Daoy (cell line): Measurements from ENCODE around the gene DCLRE1B. TPM values are rescaled to one million over a fixed set of nuclear protein-coding genes. Genes with fewer than 3 reads are reported as not detected.

Source experiments
- DNase-seq: peaks from one replicate; pipeline ENCODE4 v3.0.0-alpha.2; 2015; ENCODE audit warnings: low read depth
- total RNA-seq: library from RNA; depleted of rRNA; stranded (reverse); fragments of >200 nt; shearing (Covaris generic); gene quantifications from 2 replicates; pipeline ENCODE4 v1.2.3, GENCODE V29; 2014; rRNA removed

Gene DCLRE1B
- total RNA-seq, result 15.3 and 19.5 TPM in 2 replicates

DNA sequence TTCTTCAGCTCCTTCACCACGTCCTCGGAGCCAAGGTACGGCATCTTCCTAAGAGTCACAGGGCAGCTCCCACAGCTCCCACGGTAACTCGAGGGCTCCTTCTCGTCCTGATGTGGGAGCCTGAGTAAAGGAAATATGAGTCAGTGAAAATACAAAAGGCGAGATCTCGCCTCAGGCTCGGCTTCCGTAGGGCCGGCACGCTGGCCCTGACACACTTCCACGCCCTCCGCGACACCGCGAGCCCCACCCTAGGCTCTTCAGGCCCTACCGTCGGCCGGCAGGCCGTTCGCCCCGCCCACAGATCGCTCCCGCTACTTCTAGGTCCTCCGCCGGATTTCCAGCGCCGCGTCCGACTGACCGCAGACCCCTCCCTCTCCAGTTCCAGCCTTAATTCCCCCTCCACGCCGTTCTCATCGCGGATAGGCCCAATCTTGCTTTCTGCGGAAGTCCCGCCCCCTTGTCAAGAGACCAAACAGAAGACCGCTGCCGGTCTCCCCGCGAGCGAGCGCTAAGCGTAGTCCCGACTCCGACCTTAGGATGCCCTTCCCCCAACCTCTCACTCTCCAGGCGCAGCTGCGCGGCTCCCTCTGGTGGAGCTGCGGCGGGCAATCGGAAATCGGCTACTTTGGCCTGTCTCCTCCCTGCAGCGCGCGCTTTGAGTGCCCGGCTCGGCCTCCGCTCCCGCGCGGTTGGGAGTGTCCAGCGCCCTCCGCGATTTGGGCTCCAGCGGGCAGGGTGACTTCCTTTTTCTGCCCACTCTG is at the start of gene DCLRE1B, which contains the start of gene AP4B1:
DCLRE1B (plus strand) TSS at position 653 of the 761 bp plus-strand sequence. CDS start 261 bp downstream, outside the sequence.
AP4B1 (minus strand) TSS at position 126 of the 761 bp plus-strand sequence; CDS start at position 44, 82 bp downstream.
- DNase-seq, result peak; percentile 100

DNA sequence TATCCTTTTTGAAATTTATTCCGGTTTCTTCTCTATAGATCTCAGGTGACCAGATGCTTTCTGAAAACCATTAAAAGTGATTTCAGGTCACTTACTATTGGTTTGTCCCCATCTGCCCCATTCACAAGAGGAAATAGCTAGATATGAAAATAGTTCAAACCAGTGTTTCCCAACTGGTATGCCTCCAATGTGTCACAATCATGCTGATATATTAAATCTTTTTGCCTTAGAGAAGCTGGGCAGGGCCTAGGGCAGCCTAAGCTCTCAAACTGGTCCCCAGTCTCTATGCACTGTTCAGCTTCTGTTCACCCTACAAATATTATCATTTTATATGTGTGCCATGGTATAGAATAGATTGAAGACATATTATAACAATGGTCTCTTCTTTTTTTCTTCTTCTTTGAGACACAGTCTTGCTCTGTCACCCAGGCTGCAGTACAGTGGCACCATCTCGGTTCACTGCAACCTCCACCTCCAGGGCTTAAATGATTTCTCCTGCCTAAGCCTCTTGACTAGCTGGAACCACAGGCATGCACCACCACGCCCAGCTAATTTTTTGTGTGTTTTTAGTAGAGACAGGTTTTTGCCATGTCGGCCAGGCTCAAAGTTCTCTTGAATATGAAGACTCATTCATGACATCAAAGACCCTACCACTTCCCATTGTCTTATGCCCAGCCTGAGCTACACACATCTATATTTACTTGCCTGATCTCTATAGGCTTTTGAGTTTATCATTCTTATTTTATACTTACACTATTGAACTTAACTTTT is 49.3 kb upstream of the DCLRE1B start:
- DNase-seq, result no peak

DNA sequence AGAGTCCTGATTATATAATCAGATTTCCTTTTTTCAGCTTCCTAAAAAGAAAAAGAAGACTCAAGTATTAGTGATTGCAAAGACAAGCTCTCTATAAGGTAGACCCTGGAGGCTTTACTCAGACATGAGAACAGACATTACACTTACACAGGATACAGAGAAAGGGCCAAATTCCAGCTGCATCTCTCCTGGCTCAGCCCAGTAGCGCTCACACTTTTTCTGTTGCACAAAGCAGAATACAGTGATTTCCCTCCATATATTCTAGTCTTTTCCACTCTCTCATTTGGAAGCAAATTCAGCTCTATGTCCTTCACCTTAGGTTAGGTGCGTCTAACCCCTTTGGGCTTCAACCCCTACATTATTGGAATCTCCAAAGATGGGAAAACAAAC is 48.7 kb upstream of the DCLRE1B start:
- DNase-seq, result no peak

DNA sequence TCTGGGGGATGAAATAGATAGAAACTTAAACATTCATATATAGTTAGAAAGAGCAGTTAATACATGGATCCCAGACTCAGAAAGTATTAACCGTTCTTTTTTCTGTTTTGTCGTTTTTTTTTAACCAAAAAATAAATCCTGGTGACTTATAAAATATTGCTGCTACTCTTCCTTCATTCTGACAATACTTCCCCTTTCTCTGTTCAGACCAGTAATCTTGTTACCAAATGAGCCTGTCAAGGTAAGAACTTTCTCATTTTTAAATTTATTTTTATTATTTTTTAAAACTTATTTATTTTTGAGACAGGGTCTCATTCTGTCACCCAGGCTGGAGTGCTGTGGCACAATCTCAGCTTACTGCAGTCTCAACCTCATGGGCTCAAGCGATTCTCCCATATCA is 47.4 kb upstream of the DCLRE1B start:
- DNase-seq, result no peak

DNA sequence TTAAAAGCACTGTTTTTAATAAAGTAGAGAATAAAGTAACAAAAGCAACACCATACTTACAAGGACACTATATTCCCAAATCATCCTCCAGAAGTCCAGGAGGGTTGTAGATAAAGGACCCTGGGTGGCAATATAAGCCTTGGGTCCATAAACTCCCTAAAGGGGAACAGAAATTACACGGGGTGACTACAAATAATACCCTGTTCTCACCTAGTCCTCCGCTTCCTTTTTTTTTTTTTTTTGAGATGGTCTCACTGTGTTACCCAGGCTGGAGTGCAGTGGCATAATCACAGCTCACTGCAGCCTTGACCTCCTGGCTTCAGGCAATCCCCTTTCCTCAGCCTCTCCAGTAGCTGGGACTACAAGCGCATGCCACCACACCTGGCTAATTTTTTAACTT is 46.7 kb upstream of the DCLRE1B start:
- DNase-seq, result no peak

DNA sequence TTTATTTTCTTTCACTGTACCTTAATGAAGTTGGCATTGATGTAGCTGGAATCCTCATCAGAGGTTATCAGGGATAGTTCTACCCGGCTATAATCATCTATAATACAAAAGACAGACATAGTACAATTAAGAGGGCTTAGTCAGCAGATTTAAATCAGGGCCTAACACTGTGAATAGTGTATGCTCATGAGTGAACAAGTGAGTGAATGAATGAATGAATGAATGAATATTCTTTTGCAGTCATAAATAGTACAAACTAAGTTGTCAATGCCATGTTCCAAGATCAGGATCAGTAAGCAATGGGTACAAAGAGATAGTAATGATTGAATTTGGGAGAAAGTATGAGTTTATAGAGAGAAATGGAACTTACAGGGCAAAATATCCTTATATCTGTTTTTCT is 46.1 kb upstream of the DCLRE1B start:
- DNase-seq, result no peak

DNA sequence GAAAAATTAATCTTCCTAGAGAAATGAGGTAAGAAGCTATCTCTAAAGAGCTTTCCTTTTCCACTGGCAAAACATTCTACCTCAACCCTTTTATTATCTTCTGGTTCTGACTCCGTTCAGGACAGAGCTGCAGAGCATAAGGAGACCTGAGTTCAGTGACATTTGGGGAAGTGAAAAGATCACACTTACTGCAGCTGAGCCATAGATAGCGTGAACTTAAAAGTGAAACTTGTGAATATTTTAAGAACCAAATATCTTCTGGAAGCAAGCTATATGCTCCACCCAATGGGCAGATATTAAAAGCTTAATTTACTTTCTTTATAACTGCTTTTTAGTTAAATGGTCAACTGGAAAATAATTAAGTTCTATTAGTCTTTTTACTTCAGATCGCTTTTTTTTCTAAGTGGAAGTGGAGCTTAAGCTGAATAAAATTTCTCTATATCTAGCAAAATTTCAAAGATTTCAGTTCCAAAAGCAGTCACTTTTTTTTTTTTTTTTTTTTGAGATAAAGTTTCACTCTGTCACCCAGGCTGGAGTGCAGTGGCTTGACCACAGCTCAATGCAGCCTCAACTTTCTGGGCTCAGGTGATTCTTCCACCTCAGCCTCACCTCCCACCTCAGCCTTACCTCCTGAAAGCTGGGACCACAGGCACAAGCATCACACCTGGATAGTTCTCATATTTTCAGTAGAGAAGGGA is 45.5 kb upstream of the DCLRE1B start:
- no peak for DNase-seq

DNA sequence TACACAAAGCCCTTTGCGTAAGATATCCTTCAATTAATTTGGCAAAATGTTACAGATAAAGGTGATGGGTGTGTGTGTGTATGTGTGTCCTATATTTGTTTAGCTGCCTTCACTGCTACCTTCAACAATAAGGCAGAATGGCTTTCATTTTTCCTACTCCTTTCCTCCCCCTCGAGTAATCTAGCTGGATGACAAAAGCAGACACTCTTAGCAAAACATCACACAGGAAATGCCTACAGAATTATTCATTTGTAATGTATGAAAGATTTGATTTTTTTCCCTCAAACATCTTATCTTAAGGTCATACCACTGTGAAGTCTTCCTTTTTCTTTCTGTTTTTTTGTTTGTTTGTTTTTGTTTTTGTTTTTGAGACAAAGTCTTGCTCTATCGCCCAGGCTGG is 44.2 kb upstream of the DCLRE1B start:
- peak; percentile 69 for DNase-seq

DNA sequence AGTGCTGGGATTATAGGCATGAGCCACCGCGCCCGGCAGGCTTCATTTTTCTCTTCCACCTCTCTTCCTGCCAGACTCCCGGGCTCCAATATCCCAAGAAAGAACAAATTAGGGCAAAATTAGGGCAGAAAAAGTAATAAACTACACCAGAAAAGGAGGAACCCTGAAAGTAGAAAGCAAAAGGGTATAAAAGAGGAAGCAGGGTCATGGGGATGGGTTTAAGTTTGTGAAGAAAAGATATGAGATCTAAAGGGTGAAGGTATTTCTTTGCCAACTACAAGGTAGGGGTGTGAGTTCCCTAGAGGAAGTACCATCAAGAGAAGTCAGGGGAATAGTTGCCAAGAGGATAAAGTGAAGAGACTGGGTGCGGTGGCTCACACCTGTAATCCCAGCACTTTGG is 43.5 kb upstream of the DCLRE1B start:
- no peak for DNase-seq

DNA sequence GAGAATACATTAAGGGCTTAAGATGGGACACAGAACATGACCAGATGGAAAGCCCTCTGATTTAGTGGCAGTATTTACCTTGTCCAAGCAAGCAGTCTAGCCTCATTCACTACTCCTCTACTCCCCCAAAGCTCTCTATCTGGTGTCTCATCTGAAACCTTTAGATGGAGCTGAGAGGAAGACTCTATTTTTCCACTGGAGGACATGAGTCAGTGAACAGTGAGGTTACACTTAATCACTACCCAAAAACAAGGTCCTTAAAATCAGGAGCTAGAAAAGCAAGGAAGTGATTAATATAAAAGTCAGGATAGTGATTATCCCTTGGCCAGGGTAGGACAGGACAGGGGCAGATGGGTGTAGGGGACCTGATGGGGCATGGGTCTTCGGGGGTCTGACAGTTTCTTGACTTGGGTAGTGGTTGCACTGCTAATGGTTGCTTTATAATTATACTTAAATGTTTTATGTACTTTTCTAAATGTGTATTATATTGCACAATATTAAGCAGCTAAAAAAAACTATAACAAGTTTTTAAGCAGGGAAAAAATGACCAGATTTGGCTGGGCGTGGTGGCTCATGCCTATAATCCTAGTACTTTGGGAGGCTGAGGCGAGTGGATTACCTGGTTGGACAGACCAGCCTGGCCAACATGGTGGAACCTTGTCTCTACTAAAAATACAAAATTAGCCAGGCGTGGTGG is 36.6 kb upstream of the DCLRE1B start:
- peak; percentile 49 for DNase-seq

DNA sequence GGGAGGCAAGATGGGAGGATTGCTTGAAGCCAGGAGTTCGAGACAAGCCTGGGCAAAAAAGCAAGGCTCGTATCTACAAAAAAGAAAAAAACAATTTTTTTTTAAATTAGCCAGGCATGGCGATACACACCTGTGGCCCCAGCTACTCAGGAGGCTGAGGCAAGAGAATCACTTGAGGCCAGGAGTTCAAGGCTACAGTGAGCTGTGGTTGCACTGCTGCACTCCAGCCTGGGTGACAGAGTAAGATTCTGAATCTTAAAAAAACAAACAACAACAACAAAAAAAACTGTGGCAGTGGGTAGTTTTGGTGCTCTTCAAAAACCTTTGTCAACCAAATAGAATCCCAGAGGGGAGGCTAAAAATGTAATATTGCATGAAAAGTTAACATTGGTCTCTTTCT is 34.3 kb upstream of the DCLRE1B start:
- no peak for DNase-seq

DNA sequence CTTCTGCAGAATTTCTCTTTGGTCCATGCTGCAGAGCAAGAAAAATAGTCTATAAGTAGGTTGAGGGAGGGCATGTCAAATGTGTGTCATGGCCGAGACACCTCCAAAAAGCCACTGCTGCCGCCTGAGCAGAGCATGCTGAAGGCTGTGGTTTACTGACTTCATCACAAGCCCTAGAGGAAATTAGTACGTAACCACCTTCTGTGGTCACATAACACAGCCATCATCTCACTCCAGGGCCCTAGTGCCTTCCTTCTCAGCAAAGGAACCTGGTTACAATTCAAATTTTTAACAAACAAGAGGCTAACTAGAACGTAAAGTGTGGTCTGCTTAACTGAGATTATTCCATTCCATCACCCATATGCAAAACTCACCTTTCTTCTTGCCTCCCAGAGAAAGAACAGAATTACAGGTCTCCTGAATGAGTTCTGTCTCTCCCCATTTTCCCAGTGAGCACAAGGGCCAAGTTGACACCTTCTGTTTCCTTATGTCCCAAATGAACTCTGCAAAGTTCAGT is 33.5 kb upstream of the DCLRE1B start, which contains the start of gene PTPN22:
PTPN22 (minus strand) TSS at position 116 of the 517 bp plus-strand sequence.
- DNase-seq, result peak; percentile 88

DNA sequence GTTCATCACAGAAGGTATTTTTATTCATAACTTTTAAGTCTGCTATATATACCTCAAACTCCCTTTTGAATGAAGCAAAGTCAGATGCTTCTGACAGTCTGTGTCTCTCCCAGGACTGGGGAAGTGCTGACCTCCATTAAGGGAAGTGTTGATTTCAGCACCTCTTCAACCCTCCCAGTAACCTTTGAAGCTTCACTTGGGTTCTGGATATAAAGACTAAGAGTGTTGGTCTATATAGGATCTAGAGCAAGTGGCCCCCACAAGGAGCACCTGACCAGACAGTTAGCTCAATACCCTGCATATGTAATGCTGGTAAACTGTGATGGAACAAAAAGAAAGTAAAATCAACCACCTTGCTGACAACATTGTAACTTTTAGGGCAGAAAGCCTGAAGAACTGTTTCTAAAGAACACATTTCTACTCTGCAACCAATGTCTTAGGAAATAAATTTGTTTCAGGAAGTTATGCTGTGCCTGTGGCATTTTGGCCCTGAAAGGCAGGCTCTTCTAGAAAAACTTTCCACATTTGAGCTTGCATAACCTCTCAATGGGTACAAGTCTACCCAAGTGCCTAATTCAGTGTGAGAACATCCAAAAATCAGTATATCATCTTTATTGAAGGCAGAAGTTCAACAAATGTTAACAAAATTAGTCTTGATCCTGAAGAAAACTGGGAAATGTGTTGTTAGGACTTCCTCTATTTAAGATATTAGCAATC is 32.7 kb upstream of the DCLRE1B start:
- DNase-seq, result no peak

DNA sequence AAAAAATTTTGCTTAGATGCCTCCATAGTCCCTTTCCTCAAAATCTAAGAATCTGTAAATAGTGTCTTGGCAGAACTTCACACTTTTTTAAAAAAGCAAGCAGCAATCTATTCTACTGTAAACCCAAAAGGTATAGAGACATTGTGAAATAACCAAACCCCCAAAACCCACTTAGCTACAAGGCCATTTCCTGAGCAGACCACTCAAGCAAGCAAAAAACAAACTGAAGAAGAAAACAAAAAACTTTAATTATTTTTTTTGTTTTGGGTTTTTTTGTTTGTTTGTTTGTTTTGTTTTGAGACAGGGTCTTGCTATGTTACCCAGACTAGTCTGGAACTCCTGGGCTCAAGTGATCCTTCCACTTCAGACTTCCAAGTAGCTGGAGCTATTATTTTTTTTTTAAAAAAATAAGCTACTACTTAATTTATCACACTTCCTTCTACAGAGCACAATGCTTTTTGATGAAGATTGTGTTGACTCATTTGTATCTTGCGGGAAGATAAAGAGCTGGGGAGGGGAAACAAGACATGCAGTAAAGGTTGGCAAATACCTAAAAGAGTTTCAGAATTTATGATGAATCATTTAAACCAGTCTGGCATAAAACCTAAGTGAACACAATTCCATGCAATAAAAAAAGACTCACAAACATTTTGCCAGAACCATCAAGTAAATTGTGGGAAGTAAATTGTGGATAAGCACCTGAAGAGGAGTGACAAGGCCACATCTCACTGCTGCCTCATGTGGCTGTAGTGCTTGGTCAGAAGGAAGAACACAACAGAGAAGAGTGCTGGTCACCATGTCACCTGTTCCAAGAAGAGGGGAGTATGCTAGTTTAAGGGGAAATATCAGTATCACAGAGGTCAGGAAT is 30.9 kb upstream of the DCLRE1B start:
- peak; percentile 39 for DNase-seq

DNA sequence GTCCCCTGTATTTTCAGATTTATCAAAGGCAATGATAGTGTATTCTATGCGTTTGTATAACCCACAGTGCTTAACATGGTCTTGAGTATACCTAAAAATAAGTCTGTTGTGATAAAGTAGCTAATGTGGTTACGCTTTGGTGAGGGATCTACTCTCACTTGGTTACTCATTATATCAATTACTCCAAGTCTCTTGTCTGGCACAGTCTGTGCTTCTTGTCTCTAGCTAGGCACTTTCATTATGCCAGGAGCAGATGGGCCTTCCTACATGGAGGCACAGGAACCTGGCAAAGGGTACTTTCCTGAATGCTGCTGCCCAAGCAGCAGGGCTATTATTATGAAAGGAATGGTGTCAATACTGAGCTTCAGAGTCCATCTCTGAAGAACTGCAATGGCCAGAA is 29.4 kb upstream of the DCLRE1B start:
- no peak for DNase-seq

DNA sequence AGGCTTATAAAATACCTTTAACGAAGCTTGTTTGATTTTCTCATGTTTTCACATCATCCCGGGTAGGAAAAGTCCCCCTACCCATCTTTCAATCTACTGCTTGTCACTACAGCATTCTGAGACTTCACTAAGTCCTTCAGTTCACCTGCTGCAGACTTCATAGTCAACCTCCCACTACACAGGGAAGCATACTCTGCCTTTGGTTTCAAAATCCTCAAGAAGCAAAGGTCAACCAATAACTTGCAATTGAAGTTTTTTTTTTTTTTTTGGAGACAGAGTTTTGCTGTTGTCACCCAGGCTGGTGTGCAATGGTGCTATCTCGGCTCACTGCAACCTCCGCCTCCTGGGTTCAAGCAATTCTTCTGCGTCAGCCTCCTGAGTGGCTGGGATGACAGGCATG is 28.9 kb upstream of the DCLRE1B start:
- no peak for DNase-seq

DNA sequence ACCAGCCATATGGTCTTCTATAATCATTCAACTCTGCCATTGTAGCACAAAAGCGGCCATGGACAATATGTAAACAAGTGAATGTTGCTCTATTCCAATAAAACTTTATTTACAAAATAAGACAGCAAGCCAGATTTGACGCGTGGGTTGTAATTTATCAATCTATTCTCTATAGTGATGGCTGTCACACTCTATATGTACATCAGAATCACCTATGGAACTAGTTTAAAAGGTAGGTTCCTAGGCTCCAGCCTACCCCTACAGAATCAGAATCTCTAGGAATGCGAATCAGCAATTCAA is 25.4 kb upstream of the DCLRE1B start:
- no peak for DNase-seq

DNA sequence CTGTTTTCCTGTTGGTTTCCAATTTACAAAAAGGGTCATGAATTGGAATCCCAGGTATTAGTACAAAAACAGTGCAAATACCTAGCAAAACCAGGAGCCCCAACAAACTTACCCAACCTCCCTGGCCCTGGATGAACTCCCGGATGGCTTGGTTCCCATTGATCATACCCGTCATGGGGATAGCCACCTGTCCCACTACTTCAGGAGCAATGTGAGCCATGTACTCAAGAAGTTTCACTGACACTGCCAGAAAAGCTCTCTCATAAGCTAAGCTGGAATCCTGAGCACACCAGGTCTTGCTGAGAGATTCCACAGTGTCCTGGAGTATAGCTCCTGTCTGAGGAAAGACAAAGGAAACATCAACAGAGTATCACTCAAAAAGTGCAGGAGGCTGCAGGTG is 23.5 kb upstream of the DCLRE1B start:
- DNase-seq, result no peak

DNA sequence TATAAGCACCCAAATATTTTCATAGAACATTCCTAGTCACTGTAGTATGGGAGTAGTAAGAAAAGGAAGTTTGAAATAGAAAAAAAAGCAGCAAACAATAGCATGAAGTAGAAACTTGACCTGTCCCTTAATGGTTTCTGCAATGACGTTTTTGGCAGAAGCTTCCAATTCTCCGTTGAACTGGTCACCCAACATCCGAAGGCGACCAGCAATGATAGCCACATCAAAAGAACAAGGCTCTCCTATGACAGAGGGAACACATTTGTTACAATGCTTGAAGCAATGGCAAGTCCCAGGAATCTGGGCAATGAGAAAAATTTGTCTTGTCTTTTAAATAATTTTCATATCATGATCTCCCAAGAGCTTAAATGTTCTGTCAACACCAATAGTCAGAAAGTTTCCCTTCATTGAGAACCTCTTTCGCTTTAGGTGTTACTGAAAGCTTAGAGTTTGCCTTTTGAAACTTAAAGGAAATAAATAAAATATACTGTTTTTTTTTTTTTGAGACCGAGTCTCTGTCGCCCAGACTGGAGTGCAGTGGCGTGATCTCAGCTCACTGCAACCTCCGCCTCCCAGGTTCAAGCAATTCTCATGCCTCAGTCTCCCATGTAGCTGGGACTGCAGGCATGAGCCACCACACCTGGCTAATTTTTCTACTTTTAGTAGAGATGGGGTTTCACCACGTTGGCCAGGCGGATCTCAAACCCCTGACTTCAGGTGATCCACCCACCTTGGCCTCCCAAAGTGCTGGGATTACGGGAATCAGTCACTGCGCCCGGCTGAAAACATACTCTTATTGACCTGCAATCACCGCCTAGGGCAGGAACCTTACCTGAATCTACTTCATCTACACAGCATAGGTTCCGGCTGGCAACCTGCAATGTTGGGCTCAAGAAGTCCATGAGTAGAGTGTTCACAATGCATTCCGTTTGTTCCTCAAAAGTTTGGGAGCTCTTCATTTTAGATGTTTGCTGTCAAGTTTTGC is 18.4 kb upstream of the DCLRE1B start:
- DNase-seq, result no peak
